Caco-2 (cell line): ENCODE data around the gene RAE1. TPM values are rescaled to one million over a fixed set of nuclear protein-coding genes. Genes with fewer than 3 reads are reported as not detected.

Experiments used
- BruUV-seq: library from RNA; stranded (reverse); fragments of 400-500 nt; replicated peaks from 2 replicates; lab custom pipeline; 2021; lab: Mats Ljungman, UMichigan
- CTCF ChIA-PET: fragments of 300-600 bp; sonication (Branson Sonifier 250); formaldehyde crosslinking; loops from one replicate; lab custom pipeline; 2022; ENCODE audit warnings: antibody characterized with exemption; lab: Charles Lee
- POLR2A ChIA-PET: fragments of 300-600 bp; sonication (Branson Sonifier 250); formaldehyde crosslinking; loops from one replicate; lab custom pipeline; 2022; ENCODE audit warnings: antibody characterized with exemption; lab: Charles Lee
- DNase-seq, 2 experiments: peaks; one replicate each; pipeline versions ENCODE4 v3.0.0 to v3.0.0-alpha.2; 2020 to 2022
- H3K27me3 ChIP-seq: replicated peaks from 2 replicates; pipeline ENCODE4 v1.6.0; 2011; ENCODE audit warnings: low read length; ENCODE audit not compliant: control insufficient read depth, insufficient read depth
- H3K36me3 ChIP-seq: 2 replicates; pipeline ENCODE4 v1.5.1; 2011; ENCODE audit warnings: low read length; ENCODE audit not compliant: control insufficient read depth, insufficient read depth
- H3K4me1 ChIP-seq: fragments of 250-450 bp; sonication (Bioruptor Pico); 2 replicates; pipeline ENCODE4 v1.5.1; 2020; ENCODE audit warnings: mild to moderate bottlenecking
- H3K4me3 ChIP-seq: 2 replicates; pipeline ENCODE4 v1.5.1; 2011; ENCODE audit warnings: low read depth, mild to moderate bottlenecking, control low read depth, low read length
- H3K9me3 ChIP-seq: fragments of 250-450 bp; sonication (Bioruptor Pico); 2 replicates; pipeline ENCODE4 v1.5.1; 2020; ENCODE audit warnings: mild to moderate bottlenecking, moderate library complexity
- H3K27ac Mint-ChIP-seq: one replicate; pipeline ENCODE4 v1.8.0; 2022; ENCODE audit warnings: mixed read lengths; ENCODE audit not compliant: unreplicated experiment
- H3K27me3 Mint-ChIP-seq: one replicate; pipeline ENCODE4 v1.8.0; 2022; ENCODE audit warnings: mixed read lengths; ENCODE audit not compliant: insufficient read depth, unreplicated experiment
- H3K36me3 Mint-ChIP-seq: one replicate; pipeline ENCODE4 v1.8.0; 2022; ENCODE audit warnings: mild to moderate bottlenecking, mixed read lengths; ENCODE audit not compliant: insufficient read depth, unreplicated experiment
- H3K4me1 Mint-ChIP-seq: one replicate; pipeline ENCODE4 v1.8.0; 2022; ENCODE audit warnings: low read depth, mixed read lengths; ENCODE audit not compliant: unreplicated experiment
- H3K4me3 Mint-ChIP-seq: one replicate; pipeline ENCODE4 v1.8.0; 2022; ENCODE audit warnings: mild to moderate bottlenecking, moderate library complexity, mixed read lengths; ENCODE audit not compliant: unreplicated experiment
- H3K9me3 Mint-ChIP-seq: one replicate; pipeline ENCODE4 v1.8.0; 2022; ENCODE audit warnings: mixed read lengths; ENCODE audit not compliant: unreplicated experiment
- CTCF ChIP-seq, 2 experiments: fragments of 200-600 bp in 1 of 2; IDR thresholded peaks; 1 replicate in 1 of 2; 2 replicates in 1 of 2; pipeline versions ENCODE4 v1.5.1 to v1.8.0; 2011 to 2022; ENCODE audit warnings: antibody characterized with exemption in 1 of 2, control low read depth in 1 of 2, inconsistent platforms in 1 of 2, low read depth in 1 of 2, low read length in 1 of 2, mild to moderate bottlenecking in 1 of 2, moderate library complexity in 1 of 2; ENCODE audit not compliant: insufficient read depth in 1 of 2, severe bottlenecking in 1 of 2, unreplicated experiment in 1 of 2
- intact Hi-C: fragments of 100-400 bp; cut with micrococcal nuclease; formaldehyde crosslinking; loops from one replicate; pipeline ENCODE4 v1.10.0; 2022; ENCODE audit not compliant: unreplicated experiment
- total RNA-seq: library from RNA; stranded (reverse); gene quantifications from 2 replicates; pipeline ENCODE4 v1.2.3, GENCODE V29; 2022

Gene RAE1
- total RNA-seq, 1 experiment from 2014 or later = 133 TPM

- no peaks in the 10 kb centered on the region for H3K9me3 ChIP-seq
- Mint-ChIP-seq H3K27ac (peak overlapping the region; percentile 54), H3K4me3 (peak overlapping the region; percentile 80), H3K36me3 (peaks cover 44% of the 10 kb centered on the region), H3K9me3 (no peaks in the 10 kb centered on the region), H3K4me1 (peaks cover 20% of the 10 kb centered on the region), H3K27me3 (no peaks in the 10 kb centered on the region)
- POLR2A ChIA-PET = interaction anchor here (0.5 to 1.0 kb wide), 4 partner anchors 43 to 1180 kb away, joined by 3 to 4 read pairs (median 3); no protein-coding TSS in a partner anchor
- peak in 1 of 2 experiments; percentile 54 for DNase-seq
- no peaks in the 10 kb centered on the region for H3K27me3 ChIP-seq
- H3K4me3 ChIP-seq = peak overlapping the region; percentile 96
- intact Hi-C loops = no loop called here
- CTCF ChIA-PET = interaction anchor here (0.6 to 1.1 kb wide), 5 partner anchors 8 to 301 kb away, joined by 3 to 6 read pairs (median 3); no protein-coding TSS in a partner anchor
- TF ChIP-seq CTCF (IDR thresholded peaks at IDR 0.05; ENCODE audit: insufficient read depth in 1 of 2, low read depth in 1 of 2, low read length in 1 of 2, severe bottlenecking in 1 of 2, unreplicated experiment in 1 of 2) = no peak
- no TSS peak for BruUV-seq
- H3K36me3 ChIP-seq = peaks cover 11% of the 10 kb centered on the region
- peaks cover 23% of the 10 kb centered on the region for H3K4me1 ChIP-seq
Observed at GRCh38 chr20:57391439-57392301, 40.6 kb downstream of the RAE1 start.

GRCh38 chr20:57392512-57393271 lies 41.6 kb downstream of the RAE1 start:
- DNase-seq = no peak
- peak overlapping the region; percentile 54 for H3K27ac Mint-ChIP-seq
- H3K36me3 ChIP-seq = peaks cover 12% of the 10 kb centered on the region
- ChIA-PET POLR2A (interaction anchor here (0.5 kb wide), 2 partner anchors 35 to 1179 kb away, joined by 3 to 10 read pairs; no protein-coding TSS in a partner anchor), CTCF (interaction anchor here (1.1 kb wide), 1 partner anchor 9 kb away, joined by 6 read pairs; no protein-coding TSS in a partner anchor)
- no peak for TF ChIP-seq CTCF (IDR thresholded peaks at IDR 0.05; ENCODE audit: insufficient read depth in 1 of 2, low read depth in 1 of 2, low read length in 1 of 2, severe bottlenecking in 1 of 2, unreplicated experiment in 1 of 2)
- H3K9me3 ChIP-seq = no peaks in the 10 kb centered on the region
- intact Hi-C loops = no loop called here
- no peaks in the 10 kb centered on the region for H3K27me3 ChIP-seq
- H3K4me3 ChIP-seq = peak overlapping the region; percentile 96
- no peaks in the 10 kb centered on the region for H3K27me3 Mint-ChIP-seq
- H3K4me1 ChIP-seq = peaks cover 23% of the 10 kb centered on the region
- H3K4me1 Mint-ChIP-seq = peaks cover 20% of the 10 kb centered on the region
- TSS peak; percentile 42 for BruUV-seq
- H3K4me3 Mint-ChIP-seq = peak overlapping the region; percentile 80
- no peaks in the 10 kb centered on the region for H3K9me3 Mint-ChIP-seq
- peaks cover 44% of the 10 kb centered on the region for H3K36me3 Mint-ChIP-seq
